Endothelial cell of umbilical vein (primary cell): Measurements from ENCODE around the gene GORASP2. TPM values are rescaled to one million over a fixed set of nuclear protein-coding genes. Genes with fewer than 3 reads are reported as not detected.

ENCODE experiments used
- BruUV-seq: library from RNA; stranded (reverse); fragments of 400-500 nt; replicated peaks from 2 replicates; lab custom pipeline; 2021; lab: Mats Ljungman, UMichigan
- CTCF ChIA-PET: fragments of 300-600, 350-600 bp; sonication (Branson Sonifier 250); formaldehyde crosslinking; loops from one replicate; lab custom pipeline; 2021; ENCODE audit warnings: antibody characterized with exemption, inconsistent platforms; lab: Charles Lee
- POLR2A ChIA-PET: fragments of 300-600, 350-600 bp; sonication (Branson Sonifier 250); formaldehyde crosslinking; loops from one replicate; lab custom pipeline; 2021; ENCODE audit warnings: antibody characterized with exemption, inconsistent platforms; lab: Charles Lee
- DNase-seq: peaks from one replicate; pipeline ENCODE4 v3.0.0-alpha.2; 2011; ENCODE audit warnings: low read depth, low spot score
- FAIRE-seq: peaks from 2 replicates; lab custom pipeline; 2011; peaks lifted over from hg19 to GRCh38; lab: Jason Lieb, UNC
- H2AFZ ChIP-seq: 2 replicates; pipeline ENCODE4 v1.6.0; 2012; ENCODE audit warnings: low read depth, low read length, control low read depth, inconsistent platforms
- H3K27ac ChIP-seq: 2 replicates; pipeline ENCODE4 v1.5.1; 2011; ENCODE audit warnings: low read depth, mild to moderate bottlenecking, control low read depth, low read length, moderate library complexity; ENCODE audit not compliant: insufficient read depth
- H3K27me3 ChIP-seq, 2 experiments: 2 replicates each; pipeline versions ENCODE4 v1.6.0 to v1.6.1; 2011; ENCODE audit warnings: low read length in 2 of 2, mixed read lengths in 1 of 2; ENCODE audit not compliant: control insufficient read depth in 2 of 2, insufficient read depth in 2 of 2
- H3K36me3 ChIP-seq, 2 experiments: 2 replicates in 1 of 2; 3 replicates in 1 of 2; pipeline ENCODE4 v1.5.1; 2011; ENCODE audit warnings: low read length in 2 of 2, mild to moderate bottlenecking in 1 of 2, moderate library complexity in 1 of 2; ENCODE audit not compliant: control insufficient read depth in 2 of 2, insufficient read depth in 2 of 2; ENCODE audit errors: extremely low read depth in 1 of 2
- H3K4me1 ChIP-seq: 3 replicates; pipeline ENCODE4 v1.5.1; 2011; ENCODE audit warnings: mild to moderate bottlenecking, low read length; ENCODE audit not compliant: control insufficient read depth, insufficient read depth; ENCODE audit errors: extremely low read depth
- H3K4me2 ChIP-seq: 2 replicates; pipeline ENCODE4 v1.6.1; 2011; ENCODE audit warnings: low read length, control low read depth, mixed read lengths; ENCODE audit not compliant: insufficient read depth
- H3K4me3 ChIP-seq, 3 experiments: fragments of 200-600 bp in 1 of 3; sonication (generic), shearing (Covaris generic) in 1 of 3; replicated peaks in 1 of 3; 2 replicates each; pipeline ENCODE4 v1.5.1; 2011 to 2016; ENCODE audit warnings: control low read depth in 3 of 3, low read length in 3 of 3, mild to moderate bottlenecking in 2 of 3, inconsistent platforms in 1 of 3, low read depth in 1 of 3, moderate library complexity in 1 of 3; ENCODE audit not compliant: insufficient read depth in 1 of 3
- H3K79me2 ChIP-seq: 2 replicates; pipeline ENCODE4 v1.6.0; 2012; ENCODE audit warnings: low read length, inconsistent platforms; ENCODE audit not compliant: control insufficient read depth, insufficient read depth
- H3K9ac ChIP-seq: replicated peaks from 2 replicates; pipeline ENCODE3; 2011; ENCODE audit warnings: low read length, control low read depth; ENCODE audit not compliant: insufficient read depth; ENCODE audit errors: extremely low read depth
- H3K9me1 ChIP-seq: replicated peaks from 3 replicates; pipeline ENCODE4 v1.6.0; 2011; ENCODE audit warnings: mild to moderate bottlenecking, low read length; ENCODE audit not compliant: control insufficient read depth, insufficient read depth; ENCODE audit errors: extremely low read depth
- H3K9me3 ChIP-seq: replicated peaks from 2 replicates; pipeline ENCODE4 v1.5.1; 2012; ENCODE audit warnings: low read length, inconsistent platforms; ENCODE audit not compliant: control insufficient read depth, insufficient read depth
- H4K20me1 ChIP-seq: replicated peaks from 2 replicates; pipeline ENCODE3; 2011; ENCODE audit warnings: mild to moderate bottlenecking, low read length; ENCODE audit not compliant: control insufficient read depth, insufficient read depth; ENCODE audit errors: extremely low read depth
- CTCF ChIP-seq, 2 donors: IDR thresholded peaks; 1 replicate in 1 of 2; 2 replicates in 1 of 2; pipeline ENCODE4 v1.5.1; 2011; ENCODE audit warnings: low read length in 2 of 2, mild to moderate bottlenecking in 2 of 2, moderate library complexity in 2 of 2, control low read depth in 1 of 2, inconsistent platforms in 1 of 2, low read depth in 1 of 2; ENCODE audit not compliant: insufficient read depth in 1 of 2; ENCODE audit errors: extremely low read depth in 1 of 2
- EZH2 ChIP-seq: IDR thresholded peaks from 2 replicates; pipeline ENCODE4 v1.6.1; 2012; ENCODE audit warnings: borderline replicate concordance, low read depth, mild to moderate bottlenecking, moderate library complexity, low read length, inconsistent platforms; ENCODE audit not compliant: severe bottlenecking
- FOS ChIP-seq: IDR thresholded peaks from 2 replicates; pipeline ENCODE4 v1.6.1; 2011; ENCODE audit warnings: mild to moderate bottlenecking, low read length, moderate library complexity, borderline replicate concordance; ENCODE audit not compliant: insufficient read depth
- GATA2 ChIP-seq: IDR thresholded peaks from 2 replicates; pipeline ENCODE4 v1.7.0; 2011; ENCODE audit warnings: low read depth, mild to moderate bottlenecking, moderate library complexity, mixed read lengths, low read length; ENCODE audit not compliant: insufficient read length, insufficient read depth
- JUN ChIP-seq: IDR thresholded peaks from 2 replicates; pipeline ENCODE4 v1.6.1; 2011; ENCODE audit warnings: borderline replicate concordance, low read depth; ENCODE audit not compliant: insufficient read length, insufficient read depth
- MAX ChIP-seq: IDR thresholded peaks from 2 replicates; pipeline ENCODE4 v1.6.1; 2011; ENCODE audit not compliant: insufficient read depth, insufficient read length
- MYC ChIP-seq: IDR thresholded peaks from one replicate; pipeline ENCODE4 v1.6.1; 2011; ENCODE audit warnings: mild to moderate bottlenecking, low read depth, low read length
- POLR2A ChIP-seq: IDR thresholded peaks from 2 replicates; pipeline ENCODE4 v1.6.1; 2012; ENCODE audit warnings: low read depth, mild to moderate bottlenecking, control low read depth, low read length
- POLR2AphosphoS5 ChIP-seq: IDR thresholded peaks from 2 replicates; pipeline ENCODE4 v1.6.1; 2012; ENCODE audit warnings: low read depth, mild to moderate bottlenecking, control low read depth, low read length, moderate library complexity; ENCODE audit not compliant: insufficient read depth
- dilution Hi-C: fragments of 300-500 bp; cut with MboI; formaldehyde crosslinking; loops from one replicate; pipeline ENCODE4 v1.15.0; 2019; ENCODE audit warnings: low sequenced_read_pairs; ENCODE audit not compliant: extremely low pct_ligation_motif_present
- intact Hi-C: fragments of 100-400 bp; cut with micrococcal nuclease; formaldehyde crosslinking; loops from one replicate; pipeline ENCODE4 v1.10.0; 2022
- polyA plus RNA-seq, 4 experiments: library from polyadenylated mRNA; depleted of rRNA in 3 of 4; stranded (reverse) in 3 of 4; unstranded in 1 of 4; fragments of >200 nt; gene quantifications; 2 replicates each; pipeline versions ENCODE4 v1.2.1 to v1.2.3, GENCODE V29; 2011 to 2012; ENCODE audit warnings: missing spikeins in 1 of 4
- total RNA-seq: library from RNA; stranded (reverse); gene quantifications from 2 replicates; pipeline ENCODE4 v1.2.3, GENCODE V29; 2021

Gene GORASP2
- total and polyA plus RNA-seq, 2 donors (not counting 3 experiments of a cell fraction or from before 2014, with no cell fraction given), result 104 to 245 TPM

DNA sequence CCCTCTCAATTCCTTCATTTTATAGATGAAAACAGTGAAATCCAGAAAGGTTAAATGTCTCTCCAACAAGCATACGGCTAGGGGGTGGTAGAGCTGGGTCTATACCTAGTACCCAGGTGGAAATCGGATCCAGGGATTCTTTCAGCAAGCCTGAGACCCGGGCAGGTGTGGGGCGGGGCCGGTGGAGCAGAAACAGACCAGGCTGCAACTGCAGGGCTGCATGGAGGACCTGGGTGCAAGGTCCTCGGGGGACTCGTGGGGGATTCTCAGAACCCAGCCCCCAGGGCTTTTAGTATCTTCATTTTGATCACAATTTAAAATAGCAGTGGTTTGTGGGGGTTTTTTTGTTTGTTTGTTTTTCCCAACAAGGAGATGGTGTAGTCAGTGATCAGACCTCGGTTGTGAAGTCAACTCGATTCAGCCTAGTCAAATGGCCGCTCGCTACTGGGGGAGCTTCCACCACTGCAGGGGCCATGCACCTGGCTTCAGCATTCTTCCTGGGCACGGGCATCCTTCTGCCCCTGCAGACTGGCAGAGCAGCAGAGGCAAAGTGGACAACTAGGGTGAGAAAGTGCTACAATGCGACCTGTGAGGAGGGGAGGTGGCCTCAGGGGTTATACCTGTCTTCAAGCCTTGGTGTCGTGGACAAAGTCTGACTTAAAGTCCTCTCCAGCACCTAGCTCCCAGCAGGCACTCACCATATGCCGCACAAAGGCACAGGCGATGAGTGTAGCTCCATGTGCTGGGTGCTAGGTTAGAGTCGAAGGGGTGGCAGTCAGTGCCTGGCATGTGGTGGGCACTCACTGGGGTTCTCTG, 46.3 kb downstream of the GORASP2 start:
- intact Hi-C loops (loop anchor here (10.0 kb wide), 2 partner anchors 269 to 1129 kb away; partner anchors contain the start of gene DLX2), dilution Hi-C loops (no loop called here)
- H3K9me3 ChIP-seq, result no peaks in the 10 kb centered on the region
- no peaks in the 10 kb centered on the region for H3K79me2 ChIP-seq
- H3K4me2 ChIP-seq, result no peak overlapping the region
- no peak overlapping the region for H3K9ac ChIP-seq
- TF ChIP-seq JUN, result no peak
- TF ChIP-seq POLR2A, result no peak
- TF ChIP-seq CTCF (IDR thresholded peaks at IDR 0.05; ENCODE audit: extremely low read depth in 1 of 2, insufficient read depth in 1 of 2, low read depth in 1 of 2, low read length in 2 of 2), result no peak
- no peak for TF ChIP-seq GATA2
- no peak for TF ChIP-seq EZH2
- TF ChIP-seq MAX, result no peak
- TF ChIP-seq FOS, result no peak
- TF ChIP-seq POLR2AphosphoS5, result no peak
- TF ChIP-seq MYC, result no peak
- no peaks in the 10 kb centered on the region for H3K27me3 ChIP-seq
- ChIA-PET CTCF (interaction anchor here (1.5 to 6.7 kb wide), 3 partner anchors 112 to 441 kb away, joined by 5 to 86 read pairs (median 47); partner anchors contain the start of gene TLK1), POLR2A (no interaction called here)
- BruUV-seq, result no TSS peak
- no peaks in the 10 kb centered on the region for H4K20me1 ChIP-seq
- H3K9me1 ChIP-seq, result no peaks in the 10 kb centered on the region
- DNase-seq (no peak), FAIRE-seq (no peak)
- H2AFZ ChIP-seq, result no peak overlapping the region
- peaks cover 8% of the 10 kb centered on the region for H3K4me1 ChIP-seq
- no peak overlapping the region for H3K27ac ChIP-seq
- no peaks in the 10 kb centered on the region for H3K36me3 ChIP-seq
- no peak overlapping the region for H3K4me3 ChIP-seq
